Measurements from ENCODE around the gene COA8.

Gene COA8

GRCh38 chr14:103526247-103526913 is 36.4 kb upstream of the COA8 start:
- no peak for DNase-seq

- DNase-seq, result no peak
Measured at GRCh38 chr14:103526914-103527248, 35.9 kb upstream of the COA8 start.

GRCh38 chr14:103527408-103528145 is 35.2 kb upstream of the COA8 start:
- peak in 1 of 2 donors; percentile 39 for DNase-seq

GRCh38 chr14:103528146-103528586 is 34.6 kb upstream of the COA8 start:
- DNase-seq, result no peak

GRCh38 chr14:103528587-103529382 is 34.0 kb upstream of the COA8 start, which contains the start of gene TRMT61A:
Gene TRMT61A (plus strand): TSS chr14:103529196. CDS start chr14:103529979, 783 bp downstream.
- DNase-seq, result peak; percentile 78 to 80

- DNase-seq, result no peak
Measured at GRCh38 chr14:103529383-103530365, 33.1 kb upstream of the COA8 start.

GRCh38 chr14:103530390-103530789 is 32.4 kb upstream of the COA8 start:
- DNase-seq, result peak in 1 of 2 donors; percentile 37

- no peak for DNase-seq
Measured at GRCh38 chr14:103530831-103531230, 31.9 kb upstream of the COA8 start.

- no peak for DNase-seq
Measured at GRCh38 chr14:103531421-103532215, 31.1 kb upstream of the COA8 start.

GRCh38 chr14:103532216-103533136 is 30.3 kb upstream of the COA8 start:
- DNase-seq, result no peak

GRCh38 chr14:103533137-103533998 is 29.4 kb upstream of the COA8 start:
- DNase-seq, result no peak

GRCh38 chr14:103533999-103534575 is 28.7 kb upstream of the COA8 start:
- DNase-seq, result no peak

GRCh38 chr14:103534576-103535061 is 28.1 kb upstream of the COA8 start:
- DNase-seq, result no peak

- DNase-seq, result no peak
Measured at GRCh38 chr14:103535081-103535890, 27.5 kb upstream of the COA8 start.

- no peak for DNase-seq
Measured at GRCh38 chr14:103535891-103536565, 26.7 kb upstream of the COA8 start.

GRCh38 chr14:103536693-103537092 is 26.1 kb upstream of the COA8 start:
- DNase-seq, result no peak
